Lung (tissue), 12 donors: ENCODE measurements around the gene MYOM1. TPM values are rescaled to one million over a fixed set of nuclear protein-coding genes. Genes with fewer than 3 reads are reported as not detected.

Experiments used
- ATAC-seq: fragments of 200-7000 bp; cut with Tn5 transposase; one replicate; pipeline ENCODE4 v1.9.1; 2020; ENCODE audit warnings: moderate number of reproducible peaks; ENCODE audit not compliant: insufficient read depth, low FRiP score
- DNase-seq, 3 donors: peaks; one replicate each; pipeline ENCODE4 v3.0.0-alpha.2; 2013 to 2017
- H3K27ac ChIP-seq, 2 donors: one replicate each; pipeline ENCODE4 v1.5.1; 2013; ENCODE audit warnings: mild to moderate bottlenecking in 2 of 2, moderate library complexity in 2 of 2, control low read depth in 1 of 2, inconsistent platforms in 1 of 2, low read depth in 1 of 2, low read length in 1 of 2
- H3K27me3 ChIP-seq, 3 donors: one replicate each; pipeline ENCODE4 v1.5.1; 2013; ENCODE audit warnings: low read length in 2 of 3; ENCODE audit not compliant: control insufficient read depth in 3 of 3, insufficient read depth in 3 of 3
- H3K36me3 ChIP-seq, 4 donors: one replicate each; pipeline ENCODE4 v1.5.1; 2013; ENCODE audit warnings: low read length in 4 of 4, mild to moderate bottlenecking in 1 of 4, moderate library complexity in 1 of 4; ENCODE audit not compliant: control insufficient read depth in 4 of 4, insufficient read depth in 4 of 4
- H3K4me1 ChIP-seq, 5 donors: one replicate each; pipeline ENCODE4 v1.5.1; 2013; ENCODE audit warnings: low read length in 5 of 5, mild to moderate bottlenecking in 2 of 5, moderate library complexity in 1 of 5; ENCODE audit not compliant: control insufficient read depth in 5 of 5, insufficient read depth in 5 of 5
- H3K4me3 ChIP-seq: one replicate; pipeline ENCODE4 v1.5.1; 2013; ENCODE audit warnings: mild to moderate bottlenecking, control low read depth, moderate library complexity
- H3K9ac ChIP-seq, 2 donors: one replicate each; pipeline ENCODE4 v1.5.1; 2013; ENCODE audit warnings: low read length in 2 of 2, control low read depth in 1 of 2; ENCODE audit not compliant: insufficient read depth in 1 of 2
- H3K9me3 ChIP-seq, 4 donors: one replicate each; pipeline ENCODE4 v1.5.1; 2013; ENCODE audit warnings: low read length in 3 of 4, mild to moderate bottlenecking in 1 of 4, moderate library complexity in 1 of 4; ENCODE audit not compliant: control insufficient read depth in 4 of 4, insufficient read depth in 3 of 4
- WGBS, 2 donors: extraction: QIAGEN DNeasy Blood & Tissue Kit; methylation state at CpG; one replicate each; pipeline ENCODE4 v1.1.7; 2013; 5-methylcytosine and 5-hydroxymethylcytosine counted together
- polyA plus RNA-seq, 2 donors: library from polyadenylated mRNA; stranded (reverse); fragments of 200-250 nt; gene quantifications; one replicate each; pipeline ENCODE4 v1.2.1, GENCODE V29; 2013
- total RNA-seq, 2 donors: library from RNA; depleted of rRNA in 1 of 2; stranded (reverse); fragments of >200 nt in 1 of 2; gene quantifications; one replicate each; pipeline ENCODE4 v1.2.1, GENCODE V29; 2014 to 2021
- TF ChIP-seq, protein P1 (sequence below): IDR thresholded peaks from 2 replicates; pipeline ENCODE4 v1.5.1; 2012; ENCODE audit warnings: mild to moderate bottlenecking; ENCODE audit errors: control extremely low read depth, extremely low read depth
- donor health status: control.
- donor health status: control.
- donor health status: Bipolar disorder and iron deficiency.
- donor health status: healthy.
- donor health status: DM: yes; HTN: yes; CAD: no.

The MYOM1 gene
- total and polyA plus RNA-seq, 4 donors = 0.61 to 4.6 (median 1.3) TPM

DNA sequence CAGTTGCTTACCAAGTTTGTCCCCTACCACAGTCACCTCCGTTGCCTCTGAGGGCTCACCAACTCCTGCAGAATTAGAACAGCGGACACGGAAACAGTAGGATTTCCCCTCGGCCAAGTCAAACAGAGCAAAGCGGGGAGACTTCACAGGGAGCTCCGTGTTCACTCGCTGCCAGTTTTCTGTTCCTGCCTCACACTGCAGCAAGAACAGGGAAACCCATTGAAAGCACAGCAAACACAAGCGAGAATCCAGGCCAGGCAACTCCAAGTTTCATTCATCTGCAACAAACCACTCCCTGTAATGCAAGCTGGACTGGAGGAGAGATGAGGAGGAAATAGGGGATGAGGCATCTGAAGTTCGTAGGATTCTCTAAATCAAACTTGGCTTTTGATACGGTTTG, 84.2 kb downstream of the MYOM1 start:
- peak overlapping the region in 1 of 2 donors; percentile 10 for H3K27ac ChIP-seq
- whole genome bisulfite sequencing, 2 donors = 89 to 99% methylated on average over 10 of the region's 10 CpGs
- no peak for DNase-seq

DNA sequence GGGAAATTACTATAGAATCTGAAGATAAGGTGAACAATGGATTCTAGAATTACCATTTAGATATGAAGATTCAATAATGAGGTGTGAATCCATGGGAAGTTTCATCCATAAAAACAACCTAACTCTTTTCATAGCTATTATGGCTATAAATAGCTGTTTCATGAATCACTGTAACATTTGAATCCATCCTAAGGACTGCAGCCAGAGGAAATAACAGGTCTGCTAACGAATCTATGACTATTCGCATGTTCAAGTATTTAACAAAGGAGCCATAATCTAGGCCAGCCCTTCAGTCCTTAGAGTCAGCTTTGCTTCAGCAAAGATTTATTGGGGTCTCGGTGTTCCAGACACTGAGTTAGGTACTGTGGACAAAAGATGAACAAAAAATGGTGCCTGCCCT, 87.1 kb downstream of the MYOM1 start:
- TF ChIP-seq, protein P1, sequence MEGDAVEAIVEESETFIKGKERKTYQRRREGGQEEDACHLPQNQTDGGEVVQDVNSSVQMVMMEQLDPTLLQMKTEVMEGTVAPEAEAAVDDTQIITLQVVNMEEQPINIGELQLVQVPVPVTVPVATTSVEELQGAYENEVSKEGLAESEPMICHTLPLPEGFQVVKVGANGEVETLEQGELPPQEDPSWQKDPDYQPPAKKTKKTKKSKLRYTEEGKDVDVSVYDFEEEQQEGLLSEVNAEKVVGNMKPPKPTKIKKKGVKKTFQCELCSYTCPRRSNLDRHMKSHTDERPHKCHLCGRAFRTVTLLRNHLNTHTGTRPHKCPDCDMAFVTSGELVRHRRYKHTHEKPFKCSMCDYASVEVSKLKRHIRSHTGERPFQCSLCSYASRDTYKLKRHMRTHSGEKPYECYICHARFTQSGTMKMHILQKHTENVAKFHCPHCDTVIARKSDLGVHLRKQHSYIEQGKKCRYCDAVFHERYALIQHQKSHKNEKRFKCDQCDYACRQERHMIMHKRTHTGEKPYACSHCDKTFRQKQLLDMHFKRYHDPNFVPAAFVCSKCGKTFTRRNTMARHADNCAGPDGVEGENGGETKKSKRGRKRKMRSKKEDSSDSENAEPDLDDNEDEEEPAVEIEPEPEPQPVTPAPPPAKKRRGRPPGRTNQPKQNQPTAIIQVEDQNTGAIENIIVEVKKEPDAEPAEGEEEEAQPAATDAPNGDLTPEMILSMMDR = no peak
- Histone ChIP-seq H3K4me3 (no peak overlapping the region), H3K9me3 (no peaks in the 10 kb centered on the region), H3K36me3 (peaks cover 0 to 14% (median 0%) of the 10 kb centered on the region in 4 donors), H3K27ac (peak overlapping the region in 1 of 2 donors; percentile 70), H3K27me3 (no peaks in the 10 kb centered on the region), H3K9ac (no peak overlapping the region), H3K4me1 (peaks cover 0 to 8% (median 0%) of the 10 kb centered on the region in 5 donors)
- WGBS, 2 donors = 92 to 96% methylated on average over 3 of the region's 3 CpGs
- DNase-seq (no peak), ATAC-seq (no peak)

More for the DNA sequence above, 84.2 kb downstream of the MYOM1 start:
- Histone ChIP-seq H3K4me3 (no peak overlapping the region), H3K4me1 (peaks cover 0 to 11% (median 0%) of the 10 kb centered on the region in 5 donors), H3K27me3 (no peaks in the 10 kb centered on the region), H3K9me3 (no peaks in the 10 kb centered on the region), H3K36me3 (peaks cover 0 to 12% (median 0%) of the 10 kb centered on the region in 4 donors), H3K9ac (no peak overlapping the region)
- TF ChIP-seq, protein P1 = no peak
- ATAC-seq = no peak

DNA sequence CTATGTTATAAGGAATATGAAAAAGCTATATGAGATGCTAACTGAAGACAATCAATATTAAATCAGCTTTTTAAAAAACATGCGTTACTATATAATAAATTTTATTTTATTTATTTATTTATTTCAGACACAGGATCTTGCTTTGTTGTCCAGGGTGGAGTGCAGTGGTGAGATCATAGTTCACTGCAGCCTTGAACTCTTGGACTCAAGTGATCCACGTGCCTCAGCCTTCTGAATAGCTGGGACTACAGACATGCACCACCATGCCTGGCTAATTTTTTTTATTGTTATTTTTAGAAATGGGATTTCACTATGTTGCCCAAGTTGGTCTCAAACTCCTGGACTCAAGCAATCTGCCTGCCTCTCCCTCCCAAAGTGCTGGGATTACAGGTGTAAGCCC, 89.4 kb downstream of the MYOM1 start:
- DNase-seq (no peak), ATAC-seq (no peak)
- H3K9ac ChIP-seq = no peak overlapping the region
- H3K27me3 ChIP-seq = no peaks in the 10 kb centered on the region
- TF ChIP-seq, protein P1 = no peak
- no peaks in the 10 kb centered on the region for H3K9me3 ChIP-seq
- 38 to 55% methylated on average over 2 of the region's 2 CpGs for WGBS, 2 donors
- no peak overlapping the region for H3K27ac ChIP-seq
- peaks cover 0 to 8% (median 0%) of the 10 kb centered on the region in 5 donors for H3K4me1 ChIP-seq
- peaks cover 0 to 22% (median 0%) of the 10 kb centered on the region in 4 donors for H3K36me3 ChIP-seq
- H3K4me3 ChIP-seq = no peak overlapping the region
